ENCODE results near the gene C20orf204.

The C20orf204 gene

DNA sequence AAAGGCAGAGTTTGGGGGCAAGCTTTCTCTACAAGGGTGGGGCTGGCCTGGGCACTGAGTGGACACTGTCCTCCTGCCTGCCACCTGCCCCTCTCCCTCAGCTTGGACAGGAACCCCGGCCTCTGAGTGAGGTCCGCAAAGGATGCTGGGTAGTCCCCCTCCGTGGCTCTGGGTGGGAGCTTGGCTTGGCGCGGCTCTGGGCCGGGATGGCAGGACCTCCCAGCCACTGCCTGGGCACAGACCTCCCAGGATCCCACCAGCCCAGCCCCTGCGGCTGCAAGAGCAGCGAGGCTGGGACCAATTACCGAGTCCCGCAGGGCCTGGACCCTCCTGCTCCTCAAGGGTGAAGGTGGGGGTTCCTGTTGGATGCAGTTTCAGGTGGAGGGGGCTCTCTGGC is 16.3 kb downstream of the C20orf204 start:
- TF ChIP-seq ZBTB7A (IDR thresholded peaks at IDR 0.05; ENCODE audit: low read depth) (no peak), FOXM1 (IDR thresholded peaks at IDR 0.05; ENCODE audit: borderline replicate concordance, low read depth) (no peak), TAF1 (IDR thresholded peaks at IDR 0.05; ENCODE audit: low read depth) (no peak)

DNA sequence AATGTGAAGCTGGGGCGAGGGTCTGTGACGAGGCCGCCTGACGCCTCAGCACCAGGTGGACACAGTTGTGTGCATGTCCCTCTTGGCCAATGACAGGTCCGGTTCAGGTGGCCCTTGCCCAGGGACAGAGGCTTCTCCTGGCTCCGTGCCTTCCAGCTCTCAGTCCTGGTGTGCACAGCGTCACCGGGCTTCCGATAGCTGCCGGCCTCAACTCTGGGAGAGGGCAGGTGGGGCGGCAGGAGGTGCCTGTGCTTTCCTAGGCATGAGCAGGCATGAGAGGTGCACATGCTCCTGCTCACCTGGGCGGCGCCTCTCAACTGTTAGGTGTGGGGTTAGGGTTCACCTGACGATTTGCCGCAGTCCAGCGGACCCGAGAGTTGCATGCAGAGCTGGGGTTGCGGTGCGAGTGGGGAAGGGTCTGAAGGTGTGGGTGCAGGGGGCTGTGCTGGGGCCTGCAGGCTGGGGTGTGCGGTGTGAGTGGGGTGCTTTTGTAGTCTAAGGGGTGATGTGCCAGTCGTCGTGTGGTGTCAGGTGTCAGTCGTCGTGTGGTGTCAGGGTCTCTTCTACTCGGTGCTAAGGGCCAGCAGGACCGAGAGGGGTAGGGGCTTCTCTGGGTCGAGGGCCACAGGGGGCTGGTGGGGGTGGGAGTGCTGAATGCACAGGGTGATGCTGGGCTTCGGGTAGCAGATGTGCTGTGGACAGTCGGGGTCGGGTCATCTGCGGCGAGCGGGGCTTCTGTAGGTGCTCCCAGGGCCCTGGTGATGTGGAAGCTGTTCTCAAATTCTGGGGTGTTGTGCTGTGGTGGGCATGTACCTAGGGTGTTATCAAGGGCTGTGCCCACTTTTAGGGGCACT is 17.2 kb downstream of the C20orf204 start:
- no peak for TF ChIP-seq NFIC (IDR thresholded peaks at IDR 0.05)
- no peak for TF ChIP-seq TCF12 (IDR thresholded peaks at IDR 0.05; ENCODE audit: low read depth)
- no peak for TF ChIP-seq EGR1 (IDR thresholded peaks at IDR 0.05)
- TF ChIP-seq ZBTB7A (IDR thresholded peaks at IDR 0.05; ENCODE audit: low read depth), result no peak
- no peak for TF ChIP-seq RAD21 (IDR thresholded peaks at IDR 0.05; ENCODE audit: low read depth)
- no peak for TF ChIP-seq EP300 (IDR thresholded peaks at IDR 0.05; ENCODE audit: borderline replicate concordance)
- no peak for TF ChIP-seq TEAD4 (IDR thresholded peaks at IDR 0.05)
- TF ChIP-seq, protein P1, sequence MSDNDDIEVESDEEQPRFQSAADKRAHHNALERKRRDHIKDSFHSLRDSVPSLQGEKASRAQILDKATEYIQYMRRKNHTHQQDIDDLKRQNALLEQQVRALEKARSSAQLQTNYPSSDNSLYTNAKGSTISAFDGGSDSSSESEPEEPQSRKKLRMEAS (IDR thresholded peaks at IDR 0.05), result no peak
- no peak for TF ChIP-seq TAF1 (IDR thresholded peaks at IDR 0.05; ENCODE audit: low read depth)
- TF ChIP-seq CEBPB (IDR thresholded peaks at IDR 0.05), result no peak
- no peak for TF ChIP-seq YY1 (IDR thresholded peaks at IDR 0.05; ENCODE audit: low read depth)
- TF ChIP-seq, protein P2, sequence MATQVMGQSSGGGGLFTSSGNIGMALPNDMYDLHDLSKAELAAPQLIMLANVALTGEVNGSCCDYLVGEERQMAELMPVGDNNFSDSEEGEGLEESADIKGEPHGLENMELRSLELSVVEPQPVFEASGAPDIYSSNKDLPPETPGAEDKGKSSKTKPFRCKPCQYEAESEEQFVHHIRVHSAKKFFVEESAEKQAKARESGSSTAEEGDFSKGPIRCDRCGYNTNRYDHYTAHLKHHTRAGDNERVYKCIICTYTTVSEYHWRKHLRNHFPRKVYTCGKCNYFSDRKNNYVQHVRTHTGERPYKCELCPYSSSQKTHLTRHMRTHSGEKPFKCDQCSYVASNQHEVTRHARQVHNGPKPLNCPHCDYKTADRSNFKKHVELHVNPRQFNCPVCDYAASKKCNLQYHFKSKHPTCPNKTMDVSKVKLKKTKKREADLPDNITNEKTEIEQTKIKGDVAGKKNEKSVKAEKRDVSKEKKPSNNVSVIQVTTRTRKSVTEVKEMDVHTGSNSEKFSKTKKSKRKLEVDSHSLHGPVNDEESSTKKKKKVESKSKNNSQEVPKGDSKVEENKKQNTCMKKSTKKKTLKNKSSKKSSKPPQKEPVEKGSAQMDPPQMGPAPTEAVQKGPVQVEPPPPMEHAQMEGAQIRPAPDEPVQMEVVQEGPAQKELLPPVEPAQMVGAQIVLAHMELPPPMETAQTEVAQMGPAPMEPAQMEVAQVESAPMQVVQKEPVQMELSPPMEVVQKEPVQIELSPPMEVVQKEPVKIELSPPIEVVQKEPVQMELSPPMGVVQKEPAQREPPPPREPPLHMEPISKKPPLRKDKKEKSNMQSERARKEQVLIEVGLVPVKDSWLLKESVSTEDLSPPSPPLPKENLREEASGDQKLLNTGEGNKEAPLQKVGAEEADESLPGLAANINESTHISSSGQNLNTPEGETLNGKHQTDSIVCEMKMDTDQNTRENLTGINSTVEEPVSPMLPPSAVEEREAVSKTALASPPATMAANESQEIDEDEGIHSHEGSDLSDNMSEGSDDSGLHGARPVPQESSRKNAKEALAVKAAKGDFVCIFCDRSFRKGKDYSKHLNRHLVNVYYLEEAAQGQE (IDR thresholded peaks at IDR 0.05; ENCODE audit: low read depth), result no peak
- TF ChIP-seq, protein P3, sequence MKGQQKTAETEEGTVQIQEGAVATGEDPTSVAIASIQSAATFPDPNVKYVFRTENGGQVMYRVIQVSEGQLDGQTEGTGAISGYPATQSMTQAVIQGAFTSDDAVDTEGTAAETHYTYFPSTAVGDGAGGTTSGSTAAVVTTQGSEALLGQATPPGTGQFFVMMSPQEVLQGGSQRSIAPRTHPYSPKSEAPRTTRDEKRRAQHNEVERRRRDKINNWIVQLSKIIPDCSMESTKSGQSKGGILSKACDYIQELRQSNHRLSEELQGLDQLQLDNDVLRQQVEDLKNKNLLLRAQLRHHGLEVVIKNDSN (IDR thresholded peaks at IDR 0.05), result no peak
- no peak for TF ChIP-seq FOXM1 (IDR thresholded peaks at IDR 0.05; ENCODE audit: borderline replicate concordance, low read depth)
- TF ChIP-seq CREB1 (IDR thresholded peaks at IDR 0.05; ENCODE audit: low read depth), result no peak

DNA sequence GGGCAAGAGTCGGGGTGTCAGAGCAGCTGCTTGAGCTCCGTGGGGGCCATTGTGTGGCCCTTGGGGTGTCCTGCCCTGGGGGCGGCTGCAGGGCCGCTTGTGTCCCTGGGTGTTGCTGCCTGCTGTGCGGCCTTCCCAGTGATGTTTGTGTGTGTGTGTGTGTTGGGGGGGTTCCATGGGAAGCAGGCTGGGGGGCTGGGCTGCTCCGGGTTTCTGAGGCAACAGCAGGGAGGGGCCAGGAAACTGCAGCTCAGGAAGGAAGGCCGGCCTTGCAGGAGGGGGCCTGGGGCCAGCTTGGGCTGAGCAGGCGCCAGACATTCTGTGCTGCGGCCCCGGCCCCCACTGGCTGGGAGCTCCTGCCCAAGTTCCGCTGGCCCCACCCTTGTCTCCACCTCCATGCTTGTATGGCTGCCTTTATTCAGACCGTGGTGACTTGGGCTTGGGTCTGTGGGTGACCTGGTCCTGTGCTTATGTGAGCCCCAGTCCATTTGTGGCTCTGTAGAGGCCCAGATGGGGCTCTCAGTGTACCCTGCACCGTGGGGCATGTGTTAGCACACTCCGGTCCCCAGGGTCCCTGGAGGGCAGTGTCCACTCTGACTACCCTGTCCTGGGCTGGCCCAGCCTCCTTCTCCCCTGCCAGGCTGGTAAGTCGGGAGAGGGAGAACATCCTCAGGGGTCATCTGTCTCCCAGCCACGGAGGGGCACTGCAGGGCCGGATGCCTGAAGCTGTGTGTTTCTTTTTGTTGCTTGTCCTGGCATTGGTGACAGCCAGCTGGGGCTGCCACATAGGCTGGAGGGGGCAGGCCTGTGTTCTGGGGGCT is 18.1 kb downstream of the C20orf204 start:
- no peak for TF ChIP-seq EP300 (IDR thresholded peaks at IDR 0.05; ENCODE audit: borderline replicate concordance)
- no peak for TF ChIP-seq YY1 (IDR thresholded peaks at IDR 0.05; ENCODE audit: low read depth)
- no peak for TF ChIP-seq NFIC (IDR thresholded peaks at IDR 0.05)

DNA sequence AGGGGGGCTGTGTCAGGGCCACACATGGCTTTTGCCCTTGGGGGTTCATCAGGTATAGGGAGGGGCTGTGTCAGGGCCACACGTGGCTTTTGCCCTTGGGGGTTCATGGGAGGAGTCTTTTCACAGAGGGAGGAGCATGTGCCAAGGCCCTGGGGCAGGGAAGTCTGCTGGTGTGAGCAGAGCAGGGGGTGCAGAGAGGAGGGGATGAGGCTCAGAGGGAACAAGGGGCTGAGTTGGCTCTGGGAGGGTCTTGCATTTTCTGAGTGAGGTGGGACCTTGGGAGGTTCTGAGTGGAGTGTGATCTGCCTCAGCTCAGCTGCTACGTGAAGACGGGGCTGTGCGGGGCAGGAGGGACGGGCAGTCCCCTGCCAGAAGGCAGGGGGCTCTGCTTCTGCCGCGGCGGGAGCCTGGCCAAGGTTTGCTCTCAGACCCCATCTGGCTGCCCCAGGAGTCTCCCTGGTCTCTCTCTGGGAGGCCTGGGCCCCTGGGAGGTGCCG is 19.5 kb downstream of the C20orf204 start:
- TF ChIP-seq, protein P1 (IDR thresholded peaks at IDR 0.05), result no peak
- TF ChIP-seq RAD21 (IDR thresholded peaks at IDR 0.05; ENCODE audit: low read depth), result no peak
- TF ChIP-seq, protein P2 (IDR thresholded peaks at IDR 0.05; ENCODE audit: low read depth), result no peak
- TF ChIP-seq TEAD4 (IDR thresholded peaks at IDR 0.05), result no peak
- TF ChIP-seq TAF1 (IDR thresholded peaks at IDR 0.05; ENCODE audit: low read depth), result no peak
- TF ChIP-seq TCF12 (IDR thresholded peaks at IDR 0.05; ENCODE audit: low read depth), result no peak
- no peak for TF ChIP-seq EP300 (IDR thresholded peaks at IDR 0.05; ENCODE audit: borderline replicate concordance)
- no peak for TF ChIP-seq CREB1 (IDR thresholded peaks at IDR 0.05; ENCODE audit: low read depth)
- TF ChIP-seq NFIC (IDR thresholded peaks at IDR 0.05), result no peak
- no peak for TF ChIP-seq EGR1 (IDR thresholded peaks at IDR 0.05)
- no peak for TF ChIP-seq ZBTB7A (IDR thresholded peaks at IDR 0.05; ENCODE audit: low read depth)

DNA sequence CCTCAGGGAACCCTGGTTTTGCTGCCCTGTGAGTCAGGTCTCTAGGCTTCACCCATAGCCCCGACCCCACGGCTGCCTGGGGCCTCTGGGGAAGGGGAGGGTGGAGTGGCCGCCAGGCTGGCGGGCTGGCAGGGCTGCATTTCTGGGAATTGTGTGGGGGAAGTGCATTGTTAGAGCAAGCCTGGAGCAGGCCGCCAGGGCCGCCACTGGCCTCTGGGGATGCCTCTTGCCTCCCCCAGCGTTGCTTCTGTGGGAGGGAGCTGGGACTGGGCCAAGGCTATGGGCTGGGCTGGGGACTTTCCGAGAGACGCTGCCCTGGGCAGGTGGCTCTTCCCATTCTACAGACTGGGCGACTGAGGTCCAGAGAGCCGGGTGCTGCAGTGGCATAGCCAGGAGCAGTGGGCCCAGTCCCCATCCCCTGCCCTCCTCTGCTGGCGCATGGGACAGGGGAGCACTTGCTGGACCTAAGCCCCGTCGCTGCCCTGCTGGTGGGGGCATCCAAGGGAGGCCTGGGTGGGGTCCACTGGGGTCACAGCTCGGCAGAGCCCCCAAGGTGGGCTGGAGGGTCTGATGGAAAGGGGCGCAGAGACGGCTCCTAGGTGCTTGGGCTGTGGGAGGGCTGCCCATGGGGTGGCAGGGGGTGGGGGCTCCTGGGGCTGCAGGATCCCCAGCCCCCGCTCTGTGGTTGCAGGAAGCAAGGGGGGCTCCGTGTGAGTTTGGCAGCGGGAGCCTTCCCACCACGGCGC is 20.1 kb downstream of the C20orf204 start:
- TF ChIP-seq, protein P2 (IDR thresholded peaks at IDR 0.05; ENCODE audit: low read depth), result no peak
- TF ChIP-seq RAD21 (IDR thresholded peaks at IDR 0.05; ENCODE audit: low read depth) (no peak), FOXM1 (IDR thresholded peaks at IDR 0.05; ENCODE audit: borderline replicate concordance, low read depth) (no peak), NFIC (IDR thresholded peaks at IDR 0.05) (no peak), CREB1 (IDR thresholded peaks at IDR 0.05; ENCODE audit: low read depth) (no peak), TAF1 (IDR thresholded peaks at IDR 0.05; ENCODE audit: low read depth) (no peak), EP300 (IDR thresholded peaks at IDR 0.05; ENCODE audit: borderline replicate concordance) (no peak), YY1 (IDR thresholded peaks at IDR 0.05; ENCODE audit: low read depth) (no peak), EGR1 (IDR thresholded peaks at IDR 0.05) (no peak), TEAD4 (IDR thresholded peaks at IDR 0.05) (no peak), TCF12 (IDR thresholded peaks at IDR 0.05; ENCODE audit: low read depth) (no peak), CEBPB (IDR thresholded peaks at IDR 0.05) (no peak), ZBTB7A (IDR thresholded peaks at IDR 0.05; ENCODE audit: low read depth) (no peak)
- TF ChIP-seq, protein P1 (IDR thresholded peaks at IDR 0.05), result no peak
- TF ChIP-seq, protein P3 (IDR thresholded peaks at IDR 0.05), result no peak
